DMS53 treated with DMSO at 0.1 percent for 48 hours (cell line): ENCODE measurements around the gene MRPL53.
"Not testable (repeated sequence)": the region's sequence is repeated elsewhere in the genome, so short reads cannot be mapped to it uniquely, and the experiment has no call there.

ENCODE experiments used
- DNase-seq: peaks from one replicate; lab custom pipeline; 2025; ENCODE audit not compliant: unreplicated experiment; lab: John Stamatoyannopoulos, UW

MRPL53 gene

GRCh38 chr2:74502720-74503505 is 30.4 kb upstream of the MRPL53 start:
- DNase-seq, result peak; percentile 37

GRCh38 chr2:74502147-74502719 is 29.8 kb upstream of the MRPL53 start:
- DNase-seq, result peak; percentile 23

GRCh38 chr2:74501335-74502071 is 29.0 kb upstream of the MRPL53 start:
- no peak for DNase-seq

GRCh38 chr2:74500578-74500946 is 28.1 kb upstream of the MRPL53 start:
- DNase-seq, result no peak

GRCh38 chr2:74499940-74500577 is 27.6 kb upstream of the MRPL53 start:
- DNase-seq, result no peak

- no peak for DNase-seq
Measured at GRCh38 chr2:74499267-74499939, 26.9 kb upstream of the MRPL53 start, which contains the start of gene LBX2. Gene LBX2, minus strand, starts transcription at chr2:74499603. Its CDS starts 66 bp downstream, at chr2:74499537.

GRCh38 chr2:74498500-74499266 is 26.2 kb upstream of the MRPL53 start:
- DNase-seq, result no peak

GRCh38 chr2:74497777-74498499 is 25.5 kb upstream of the MRPL53 start:
- peak; percentile 59 for DNase-seq

GRCh38 chr2:74496997-74497776 is 24.7 kb upstream of the MRPL53 start:
- no peak for DNase-seq

GRCh38 chr2:74495440-74495839 is 23.0 kb upstream of the MRPL53 start:
- DNase-seq, result no peak

GRCh38 chr2:74493546-74493945 is 21.1 kb upstream of the MRPL53 start:
- no peak for DNase-seq

GRCh38 chr2:74491648-74492544 is 19.4 kb upstream of the MRPL53 start:
- no peak for DNase-seq

GRCh38 chr2:74489906-74490305 is 17.4 kb upstream of the MRPL53 start:
- no peak for DNase-seq

GRCh38 chr2:74488643-74489481 is 16.4 kb upstream of the MRPL53 start:
- no peak for DNase-seq

GRCh38 chr2:74486141-74486540 is 13.7 kb upstream of the MRPL53 start:
- no peak for DNase-seq

GRCh38 chr2:74483675-74484164 is 11.2 kb upstream of the MRPL53 start:
- DNase-seq, result not testable (repeated sequence)
